Measurements from ENCODE around the gene TCEAL5.
"Not testable (repeated sequence)": the region's sequence is repeated elsewhere in the genome, so short reads cannot be mapped to it uniquely, and the experiment has no call there.

Gene TCEAL5, protein sequence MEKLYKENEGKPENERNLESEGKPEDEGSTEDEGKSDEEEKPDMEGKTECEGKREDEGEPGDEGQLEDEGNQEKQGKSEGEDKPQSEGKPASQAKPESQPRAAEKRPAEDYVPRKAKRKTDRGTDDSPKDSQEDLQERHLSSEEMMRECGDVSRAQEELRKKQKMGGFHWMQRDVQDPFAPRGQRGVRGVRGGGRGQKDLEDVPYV

DNA sequence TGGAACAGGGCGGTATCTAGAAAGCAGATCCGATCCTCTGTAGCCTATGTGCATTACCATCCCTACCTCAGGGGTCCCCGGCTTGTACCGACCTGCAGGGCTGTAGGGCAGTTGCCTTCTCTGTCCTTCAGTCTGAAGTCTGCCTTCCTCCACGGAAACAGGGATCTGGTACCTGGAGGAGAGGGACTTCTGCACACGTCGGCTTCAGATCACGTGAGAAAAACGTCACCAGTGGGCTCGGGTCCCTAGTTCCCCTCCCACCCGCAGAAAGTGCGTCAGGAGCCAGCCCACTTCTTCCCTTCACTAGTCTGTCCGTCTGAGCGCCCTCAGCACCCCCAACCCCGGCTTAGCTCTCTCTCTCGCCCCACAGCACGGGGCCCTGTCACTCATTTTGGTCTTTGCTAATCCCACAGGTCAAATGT, at the start of gene TCEAL5:
Gene TCEAL5, minus strand, starts transcription at position 170 of the 422 bp plus-strand sequence. CDS start 2,187 bp downstream, outside the sequence.
- no peak for DNase-seq (ENCODE audit: low read depth, low spot score)

DNA sequence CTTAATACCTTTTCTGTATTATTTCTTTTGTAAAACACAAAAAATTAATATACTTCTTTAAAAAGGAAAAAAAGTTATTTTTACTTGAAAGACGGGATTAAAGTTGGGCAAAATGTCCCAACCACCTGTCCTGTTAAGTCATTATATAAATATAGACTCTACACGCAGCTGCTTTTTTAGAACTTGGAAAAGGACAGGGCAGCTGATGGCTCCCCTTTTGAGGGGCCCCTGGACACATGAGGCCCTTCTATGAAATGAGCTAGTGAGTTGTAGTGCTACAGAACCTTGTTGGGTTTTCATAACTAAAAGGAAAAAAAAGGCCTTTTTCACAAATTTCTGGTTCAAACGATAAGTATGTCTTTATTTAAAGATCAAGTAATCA, 34.8 kb upstream of the TCEAL5 start:
- no peak for DNase-seq (ENCODE audit: low read depth, low spot score)

DNA sequence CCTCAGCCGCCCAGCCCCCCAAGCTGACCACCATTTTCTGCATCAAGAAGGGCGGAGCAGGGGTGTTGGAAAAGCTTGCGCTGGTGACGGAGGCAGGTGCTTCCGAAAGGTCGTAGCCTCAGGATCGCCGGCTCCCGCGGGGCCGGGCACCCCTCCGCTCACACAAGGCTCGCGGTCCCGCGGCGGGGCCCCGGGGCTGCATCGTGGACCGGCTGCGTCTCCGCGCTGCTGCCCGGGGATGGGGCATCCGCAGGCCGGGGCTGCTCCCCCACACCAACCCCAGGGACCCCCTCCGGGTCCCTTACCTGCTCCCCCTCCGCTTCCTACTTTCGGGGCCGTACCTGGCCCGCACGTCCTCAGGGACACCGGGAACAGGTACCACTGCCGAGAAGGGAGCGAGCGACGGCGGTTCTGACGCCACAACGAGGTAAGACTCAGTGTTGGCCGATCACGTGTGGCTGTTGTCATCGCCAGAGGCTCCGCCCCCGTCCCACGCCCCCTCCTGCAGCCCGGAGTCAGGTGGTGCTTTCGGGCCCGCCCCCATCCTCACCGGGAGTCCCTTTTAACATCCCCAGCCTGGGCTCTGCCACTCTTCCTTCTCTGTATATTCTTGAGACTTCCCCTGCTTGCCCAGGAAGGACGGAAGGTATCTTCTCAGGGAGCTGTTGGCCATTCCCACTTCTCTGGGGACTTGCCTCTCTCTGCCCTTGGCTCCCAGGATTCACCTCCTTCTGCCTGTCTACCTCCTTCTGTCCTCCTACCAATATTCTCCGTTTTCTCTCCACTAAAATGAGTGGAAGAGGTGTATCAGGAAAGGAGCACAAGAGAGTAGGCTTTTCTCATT, 34.2 kb upstream of the TCEAL5 start, which contains the start of gene BEX2:
Gene BEX2, minus strand, starts transcription at position 436 of the 844 bp plus-strand sequence. CDS start 1,014 bp downstream, outside the sequence.
- peak; percentile 71 for DNase-seq (ENCODE audit: low read depth, low spot score)

DNA sequence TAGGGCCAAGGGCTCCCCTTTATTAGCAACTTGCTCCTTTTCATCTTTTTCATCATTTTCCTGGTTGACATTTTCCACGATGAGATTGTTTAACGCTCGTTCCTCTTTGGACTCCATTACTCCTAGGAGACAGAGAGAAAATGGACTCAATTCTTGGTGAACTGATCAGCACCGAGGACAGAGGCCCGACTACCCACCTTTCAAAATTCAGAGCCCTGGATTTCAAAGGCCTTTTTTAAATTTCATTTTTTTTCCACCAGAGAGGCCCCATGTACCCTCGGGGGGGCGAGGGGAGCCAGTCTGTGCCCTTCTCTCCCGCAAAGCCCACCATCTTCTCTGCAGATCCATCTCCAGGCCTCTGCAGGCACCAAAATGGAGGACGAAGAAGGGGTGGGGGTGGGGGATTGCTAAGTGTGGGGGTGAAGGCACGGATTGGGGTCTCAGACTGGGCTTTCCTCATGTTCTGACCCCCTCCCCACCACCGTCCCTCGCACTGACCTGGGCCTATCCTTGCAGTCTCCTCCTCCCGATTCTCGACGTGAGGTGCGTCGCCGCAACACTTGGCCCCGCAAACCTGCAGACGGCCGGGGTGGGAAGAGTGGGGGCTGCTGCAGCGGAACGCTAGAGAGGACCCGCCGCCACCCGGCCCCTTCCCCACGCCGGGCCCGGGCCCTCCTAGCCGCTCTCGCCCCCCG, 33.5 kb upstream of the TCEAL5 start:
- DNase-seq (ENCODE audit: low read depth, low spot score), result no peak

DNA sequence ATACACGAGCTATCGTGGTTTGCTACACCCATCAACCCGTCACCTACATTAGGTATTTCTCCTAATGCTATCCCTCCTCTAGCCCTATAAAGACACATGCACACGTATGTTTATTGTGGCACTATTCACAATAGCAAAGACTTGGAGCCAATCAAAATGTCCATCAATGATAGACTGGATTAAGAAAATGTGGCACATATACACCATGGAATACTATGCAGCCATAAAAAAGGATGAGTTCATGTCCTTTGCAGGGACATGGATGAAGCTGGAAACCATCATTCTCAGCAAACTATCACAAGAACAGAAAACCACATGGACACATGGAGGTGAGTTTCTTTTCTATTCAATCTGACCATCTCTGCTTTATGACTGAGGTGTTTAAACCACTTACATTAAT, 29.1 kb upstream of the TCEAL5 start:
- DNase-seq (ENCODE audit: low read depth, low spot score), result not testable (repeated sequence)

DNA sequence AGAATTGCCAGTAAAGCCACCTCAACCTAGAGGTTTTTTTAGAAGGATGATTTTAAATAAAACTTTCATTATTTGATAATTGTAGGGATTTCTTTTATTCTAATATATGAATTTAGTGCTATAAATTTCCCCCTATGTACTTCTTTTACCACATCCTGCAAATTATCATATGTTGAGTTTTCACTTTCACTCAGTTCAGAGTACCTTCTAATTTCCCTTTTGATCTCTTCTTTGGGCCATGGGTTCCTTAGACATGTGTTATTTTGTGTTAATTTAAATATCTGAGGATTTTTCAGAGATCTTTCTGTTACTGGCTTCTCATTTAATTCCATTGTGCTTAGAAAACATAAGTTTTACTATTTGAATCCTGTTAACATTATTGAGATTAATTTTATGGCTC, 28.2 kb upstream of the TCEAL5 start:
- no peak for DNase-seq (ENCODE audit: low read depth, low spot score)

DNA sequence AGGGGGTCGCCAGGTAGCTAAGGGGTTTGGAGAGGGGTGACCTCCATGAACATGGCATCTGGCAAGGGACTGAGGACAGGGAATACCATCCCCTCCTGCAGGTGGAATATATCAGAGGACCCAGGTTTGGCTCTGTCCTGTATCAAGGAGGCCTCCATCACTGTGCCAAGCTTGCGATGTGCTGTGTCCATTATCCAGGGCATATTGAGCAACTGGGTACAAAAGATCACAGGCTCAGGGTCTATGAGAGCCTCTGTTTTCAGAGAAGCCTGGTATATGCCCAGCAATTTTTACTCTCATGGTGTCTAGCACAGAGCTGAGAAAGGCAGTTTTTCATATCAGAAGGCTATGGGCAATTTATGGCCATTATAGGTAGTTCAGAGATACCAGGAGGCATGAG, 16.6 kb upstream of the TCEAL5 start:
- DNase-seq (ENCODE audit: low read depth, low spot score), result no peak

DNA sequence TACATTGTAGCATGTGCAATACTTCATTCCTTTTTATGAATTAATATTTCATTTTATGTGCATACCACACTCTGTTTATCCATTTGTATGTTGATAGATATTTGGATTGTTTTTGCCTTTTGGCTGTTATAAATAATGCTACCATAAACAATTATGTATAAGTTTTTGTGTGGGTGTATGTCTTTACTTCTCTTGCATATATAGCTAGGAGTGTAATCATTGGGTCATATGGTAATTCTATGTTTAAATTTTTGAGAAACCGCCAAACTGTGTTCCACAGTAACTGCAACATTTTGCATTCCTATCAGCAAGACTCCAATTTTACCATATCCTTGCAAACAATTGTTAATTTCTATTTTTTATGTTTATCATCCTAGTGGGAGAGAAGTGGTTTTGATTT, 3.1 kb upstream of the TCEAL5 start:
- DNase-seq (ENCODE audit: low read depth, low spot score), result no peak

DNA sequence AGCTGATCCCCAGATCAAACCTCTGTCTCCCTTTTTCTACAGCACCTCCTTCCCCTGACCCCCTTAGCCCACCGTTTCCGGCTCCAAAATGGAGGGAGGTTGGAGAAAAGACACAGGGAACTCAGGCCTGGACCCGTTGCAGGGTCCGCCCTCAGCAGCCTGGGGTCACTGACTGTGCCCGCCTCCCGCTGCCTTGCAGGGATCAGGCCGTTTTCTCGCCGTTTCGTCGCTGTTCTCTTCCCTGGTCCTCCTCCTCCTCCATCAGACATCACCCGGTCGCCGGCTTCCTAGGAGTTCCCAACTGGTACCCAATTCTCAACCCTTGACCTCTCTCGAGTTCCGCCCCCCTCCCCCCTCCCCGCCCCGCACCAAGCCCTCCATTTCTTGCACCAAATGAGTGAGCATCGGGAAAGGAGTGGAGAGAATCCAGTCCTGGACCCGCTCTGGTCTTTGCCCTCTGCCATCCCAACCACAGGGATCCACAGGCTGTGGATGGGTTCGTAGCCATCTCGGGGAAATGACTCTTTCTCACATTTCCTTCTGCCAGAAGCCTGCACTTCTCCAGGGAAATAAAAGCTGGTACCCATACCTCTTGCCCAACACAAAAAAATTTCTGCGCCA, 493 bp downstream of the TCEAL5 start:
- no peak for DNase-seq (ENCODE audit: low read depth, low spot score)

DNA sequence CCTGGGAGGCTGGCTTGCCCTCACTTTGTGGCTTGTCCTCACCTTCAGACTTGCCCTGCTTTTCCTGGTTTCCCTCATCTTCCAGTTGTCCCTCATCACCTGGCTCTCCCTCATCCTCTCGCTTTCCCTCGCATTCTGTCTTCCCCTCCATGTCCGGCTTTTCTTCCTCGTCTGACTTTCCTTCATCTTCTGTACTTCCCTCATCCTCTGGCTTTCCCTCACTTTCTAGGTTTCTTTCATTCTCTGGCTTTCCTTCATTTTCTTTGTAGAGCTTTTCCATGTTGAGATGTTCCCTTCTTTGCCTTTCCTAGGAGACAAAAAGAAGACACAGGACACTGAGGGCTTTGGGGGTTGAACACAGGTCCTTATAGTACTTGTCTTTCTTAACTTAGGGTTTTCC, 2.3 kb downstream of the TCEAL5 start:
- no peak for DNase-seq (ENCODE audit: low read depth, low spot score)

DNA sequence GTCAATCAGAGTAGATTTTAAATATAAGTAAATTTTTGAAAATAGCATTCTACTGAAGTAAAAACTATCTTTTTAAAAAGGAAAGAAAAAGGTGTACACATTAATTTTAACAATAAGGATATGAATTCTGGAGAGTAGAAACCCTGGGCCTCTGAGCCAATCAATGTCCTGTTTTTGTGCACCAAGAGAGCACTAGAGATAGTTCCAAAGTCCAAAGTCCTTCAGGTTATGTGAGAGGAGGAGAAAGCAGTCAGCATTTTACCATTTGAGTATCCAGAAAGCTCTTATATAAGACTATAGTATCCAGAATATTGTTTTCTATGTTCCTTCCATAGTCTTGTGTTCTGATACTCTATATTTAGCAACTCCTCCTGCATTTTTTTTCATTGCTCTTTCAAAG, 18.3 kb downstream of the TCEAL5 start:
- DNase-seq (ENCODE audit: low read depth, low spot score), result no peak

DNA sequence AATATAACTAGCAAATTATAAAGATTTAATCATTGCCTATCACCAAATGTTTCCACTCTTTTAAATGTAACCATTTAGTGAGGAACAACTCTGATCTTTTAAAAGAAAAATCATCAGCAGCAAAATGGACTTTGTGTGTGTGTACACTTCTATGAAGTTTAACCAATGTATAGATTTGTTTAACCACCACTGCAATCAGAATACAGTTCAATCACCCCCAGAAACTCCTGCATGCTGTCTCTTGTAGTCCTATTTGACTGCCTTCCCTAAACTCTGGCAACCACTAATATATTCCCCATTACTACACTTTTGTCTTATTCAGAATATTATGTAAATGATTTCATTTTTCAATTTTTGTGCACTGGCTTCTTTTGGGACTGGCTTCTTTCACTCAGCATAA, 19.9 kb downstream of the TCEAL5 start:
- no peak for DNase-seq (ENCODE audit: low read depth, low spot score)

DNA sequence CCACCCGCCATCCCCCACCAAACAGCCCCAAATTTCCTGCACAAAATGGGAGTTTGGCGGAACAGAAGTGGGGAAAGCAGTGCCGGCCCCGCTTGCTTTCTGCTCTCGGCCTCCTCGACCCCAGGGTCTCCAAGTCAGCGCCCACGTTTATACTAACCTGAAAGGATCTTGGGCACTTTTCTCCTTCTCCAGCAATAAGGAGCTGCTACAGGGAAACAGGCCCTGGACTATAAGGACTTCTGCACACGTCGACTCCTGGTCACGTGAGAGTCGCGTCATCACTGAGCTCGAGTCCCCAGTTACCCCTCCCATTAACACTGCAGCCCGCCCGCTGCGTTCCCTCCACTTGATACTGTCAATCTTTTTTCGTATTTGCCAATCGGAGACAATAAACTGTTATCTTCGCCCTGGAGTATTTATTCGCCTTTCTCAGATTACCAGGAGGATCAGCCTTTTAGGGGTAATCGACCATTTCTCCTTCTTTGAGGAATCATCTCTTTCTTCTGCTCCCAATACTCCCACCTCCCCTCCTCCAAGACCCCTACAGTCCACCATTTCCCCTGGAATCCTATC, 21.5 kb downstream of the TCEAL5 start, which contains the start of gene TCEAL8:
Gene TCEAL8, minus strand, starts transcription at position 235 of the 573 bp plus-strand sequence. CDS start 1,176 bp downstream, outside the sequence.
- DNase-seq (ENCODE audit: low read depth, low spot score), result peak; percentile 21

DNA sequence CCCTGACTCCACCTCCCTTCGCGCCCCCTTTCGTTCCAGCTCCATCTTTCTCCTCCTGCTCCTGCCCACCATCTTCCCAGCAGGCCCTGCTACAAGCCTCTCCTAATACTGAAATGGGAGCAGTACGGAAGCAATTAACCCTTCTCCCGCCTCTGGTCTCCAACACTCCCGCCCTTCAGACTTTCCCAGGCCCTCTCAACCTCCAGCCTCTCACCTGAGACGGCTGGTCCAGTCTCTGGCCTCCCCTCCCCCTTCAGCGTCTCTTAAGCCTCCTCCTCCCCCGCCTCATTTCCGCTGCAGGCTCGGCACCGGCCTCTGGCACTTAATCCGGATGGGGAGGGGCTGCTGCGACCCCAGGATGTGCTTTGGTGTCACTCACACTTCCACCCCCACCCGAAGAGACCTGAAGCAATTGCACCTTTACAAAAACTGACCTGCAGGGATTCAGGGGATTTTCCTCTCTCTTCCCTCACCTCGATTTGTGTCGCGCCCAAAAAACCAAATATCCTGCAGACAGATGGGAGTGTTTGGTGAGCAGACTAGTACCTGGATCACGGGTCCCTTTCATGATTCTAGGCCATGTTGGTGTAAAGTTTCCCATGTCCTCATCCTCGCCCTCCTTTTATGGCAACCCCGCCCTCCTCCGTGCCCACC, 22.3 kb downstream of the TCEAL5 start:
- no peak for DNase-seq (ENCODE audit: low read depth, low spot score)

DNA sequence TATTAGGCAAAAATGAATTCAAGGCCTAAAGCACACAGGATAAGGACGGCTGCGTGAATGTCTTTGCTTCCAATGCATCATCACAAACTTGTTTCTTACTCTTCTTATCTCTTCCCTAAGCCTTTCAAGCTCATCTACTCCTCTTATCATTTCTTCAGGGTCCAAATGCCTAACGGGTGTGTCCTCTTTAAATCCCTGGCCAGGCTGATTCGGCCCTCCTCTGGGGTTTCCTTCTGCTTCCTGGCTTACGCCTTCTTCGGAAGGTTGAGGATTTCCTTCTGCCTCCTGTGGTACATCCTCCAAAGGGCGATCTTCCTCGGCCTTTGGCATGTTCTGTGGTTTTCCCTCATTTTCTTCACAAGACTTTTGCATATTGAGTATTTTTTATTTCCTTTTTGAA, 22.9 kb downstream of the TCEAL5 start:
- no peak for DNase-seq (ENCODE audit: low read depth, low spot score)

DNA sequence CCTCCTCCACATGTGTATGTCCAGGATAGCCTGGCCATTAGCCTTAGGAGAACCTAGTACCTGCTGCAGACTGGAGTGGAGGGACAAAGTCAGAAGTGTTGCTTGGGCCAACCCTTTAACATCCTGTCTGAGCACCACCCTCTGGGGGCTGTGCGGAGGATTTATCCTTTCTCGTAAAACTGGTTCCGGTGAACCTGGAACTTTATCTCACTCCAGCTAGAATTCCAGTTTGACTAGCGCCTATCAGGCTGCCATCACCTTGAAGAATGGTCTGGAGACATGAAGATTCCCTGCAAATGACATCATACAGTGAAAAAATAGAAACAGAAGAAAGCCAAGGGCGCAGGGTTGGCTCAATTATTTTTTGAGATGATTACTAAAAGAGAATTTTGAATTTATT, 25.6 kb downstream of the TCEAL5 start:
- DNase-seq (ENCODE audit: low read depth, low spot score), result no peak

DNA sequence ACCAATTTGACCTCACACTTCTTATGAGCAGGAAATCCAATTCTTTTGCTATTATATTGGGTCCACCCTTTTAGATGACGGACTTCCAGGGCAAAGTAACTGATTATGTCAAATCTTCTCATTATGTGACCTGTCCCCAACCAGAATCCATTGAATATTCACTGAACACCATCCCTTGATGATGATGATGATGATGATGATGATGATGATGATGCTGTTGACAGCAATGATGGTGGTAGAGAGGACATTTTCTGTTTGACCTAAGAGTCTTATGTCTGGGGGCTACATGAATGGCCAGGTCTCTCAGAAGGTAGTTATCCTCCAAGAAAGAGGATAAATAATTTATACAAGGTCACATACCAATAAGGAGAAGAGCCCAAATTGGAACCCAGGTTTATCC, 26.7 kb downstream of the TCEAL5 start:
- no peak for DNase-seq (ENCODE audit: low read depth, low spot score)

DNA sequence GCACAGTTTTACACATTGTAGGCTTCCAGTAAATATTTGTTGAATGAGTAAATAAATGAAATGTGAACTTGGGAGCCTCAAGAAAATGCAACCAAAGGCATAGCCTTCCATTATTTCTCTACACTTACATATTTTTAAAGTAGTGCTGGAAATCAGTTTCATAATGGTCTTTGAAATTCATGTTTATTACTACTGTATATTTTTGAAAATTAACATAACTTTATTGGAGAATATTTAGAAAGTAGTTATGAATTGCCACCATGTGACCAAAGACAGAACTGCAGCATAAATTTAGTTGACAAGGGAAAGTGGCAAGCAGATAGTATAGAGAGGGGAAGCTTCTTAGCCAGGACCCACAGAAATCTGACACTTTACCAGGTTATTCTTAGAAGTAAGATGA, 28.0 kb downstream of the TCEAL5 start:
- DNase-seq (ENCODE audit: low read depth, low spot score), result no peak

DNA sequence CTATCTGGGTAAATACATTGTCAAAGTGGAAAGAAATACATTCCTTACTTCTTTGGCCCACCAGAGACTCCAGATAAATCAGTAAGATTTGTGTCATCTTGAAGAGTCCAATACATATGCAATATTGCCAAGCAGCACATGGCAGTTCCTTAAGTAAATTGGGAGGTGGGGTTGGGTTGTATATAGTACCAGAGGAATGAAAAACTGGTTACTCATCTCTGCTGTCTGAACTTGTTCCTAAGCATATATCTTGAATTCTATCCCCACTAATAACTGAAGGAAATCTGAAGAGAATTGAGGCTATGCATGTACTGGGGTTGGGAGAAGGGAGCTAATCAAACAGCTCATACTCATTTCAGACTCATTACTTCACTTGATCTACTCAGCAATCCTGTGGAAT, 36.4 kb downstream of the TCEAL5 start:
- no peak for DNase-seq (ENCODE audit: low read depth, low spot score)

DNA sequence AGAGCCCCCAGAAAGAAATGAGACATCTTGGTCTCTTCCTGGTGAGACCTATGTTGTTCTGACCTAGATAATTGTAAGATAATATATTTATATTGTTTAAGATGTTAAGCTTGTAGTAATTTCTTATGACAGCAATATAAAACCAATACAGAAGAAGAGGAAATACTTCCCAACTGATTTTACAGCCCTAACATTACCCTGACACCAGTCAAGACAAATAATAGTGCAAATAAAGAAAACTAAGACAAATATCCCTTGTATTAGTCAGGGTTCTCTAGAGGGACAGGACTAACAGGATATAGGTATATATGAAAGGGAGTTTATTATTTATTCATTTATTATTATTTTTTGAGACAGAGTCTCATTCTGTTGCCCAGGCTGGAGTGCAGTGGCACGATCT, 40.3 kb downstream of the TCEAL5 start:
- no peak for DNase-seq (ENCODE audit: low read depth, low spot score)

DNA sequence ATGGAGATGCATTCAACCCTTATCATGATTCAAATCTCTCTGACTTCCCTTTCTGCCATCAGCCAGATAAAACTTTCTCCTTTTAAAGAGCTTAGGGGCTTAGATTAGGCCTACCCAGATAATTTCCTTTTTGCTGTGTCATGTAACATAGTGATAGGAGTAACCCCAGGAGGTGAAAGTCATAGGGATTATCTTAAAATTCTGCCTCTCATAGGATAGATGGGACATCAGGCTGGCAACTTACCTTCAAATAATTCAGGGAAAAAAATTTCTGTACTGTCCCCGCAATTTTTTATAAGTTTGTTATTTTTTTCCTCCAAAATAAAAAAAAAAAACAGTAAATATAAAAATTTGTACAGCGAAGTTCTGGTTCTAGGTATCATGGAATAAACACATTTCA, 40.9 kb downstream of the TCEAL5 start:
- DNase-seq (ENCODE audit: low read depth, low spot score), result not testable (repeated sequence)
